ENCODE results near the gene RPL13A.

Gene RPL13A

DNA sequence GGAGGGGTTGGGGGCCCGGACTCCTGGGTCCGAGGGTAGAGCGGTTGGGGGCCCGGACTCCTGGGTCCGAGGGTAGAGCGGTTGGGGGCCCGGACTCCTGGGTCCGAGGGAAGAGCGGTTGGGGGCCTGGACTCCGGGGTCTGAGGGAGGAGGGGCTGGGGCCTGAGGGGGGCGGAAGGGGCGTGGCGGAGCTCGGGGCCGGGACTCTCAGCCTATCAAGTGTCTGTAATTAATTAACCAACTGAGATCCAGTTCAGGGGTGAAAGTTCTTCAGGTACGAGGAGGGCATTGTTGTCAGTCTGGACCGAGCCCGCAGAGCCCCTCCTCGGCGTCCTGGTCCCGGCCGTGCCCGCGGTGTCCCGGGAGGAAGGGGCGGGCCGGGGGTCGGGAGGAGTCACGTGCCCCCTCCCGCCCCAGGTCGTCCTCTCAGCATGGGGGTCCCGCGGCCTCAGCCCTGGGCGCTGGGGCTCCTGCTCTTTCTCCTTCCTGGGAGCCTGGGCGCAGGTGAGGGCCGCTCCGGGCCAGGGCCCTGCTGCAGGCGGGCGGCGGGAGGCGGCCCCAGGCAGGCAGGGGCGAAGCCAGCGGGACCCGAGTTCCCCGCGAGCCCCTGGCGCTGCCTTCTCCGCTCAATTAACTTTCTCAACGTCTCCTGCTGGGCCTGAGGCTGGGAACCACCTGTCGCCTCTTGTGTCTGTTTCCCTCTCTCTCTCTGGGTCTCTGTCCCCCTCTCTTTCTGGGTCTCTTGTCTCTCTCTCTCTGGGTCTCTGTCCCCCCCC lies 25.8 kb downstream of the RPL13A start:
- DNase-seq, result peak in 1 of 2 donors; percentile 38

GRCh38 chr19:49513746-49514118 lies 26.3 kb downstream of the RPL13A start:
- DNase-seq, result no peak

- DNase-seq, result no peak
Measured at GRCh38 chr19:49514151-49514550, 26.7 kb downstream of the RPL13A start.

- DNase-seq, result peak in 1 of 2 donors; percentile 61
Measured at GRCh38 chr19:49515767-49516166, 28.4 kb downstream of the RPL13A start.

- DNase-seq, result no peak
Measured at GRCh38 chr19:49518033-49518432, 30.6 kb downstream of the RPL13A start.

- no peak for DNase-seq
Measured at GRCh38 chr19:49520705-49521319, 33.4 kb downstream of the RPL13A start.

DNA sequence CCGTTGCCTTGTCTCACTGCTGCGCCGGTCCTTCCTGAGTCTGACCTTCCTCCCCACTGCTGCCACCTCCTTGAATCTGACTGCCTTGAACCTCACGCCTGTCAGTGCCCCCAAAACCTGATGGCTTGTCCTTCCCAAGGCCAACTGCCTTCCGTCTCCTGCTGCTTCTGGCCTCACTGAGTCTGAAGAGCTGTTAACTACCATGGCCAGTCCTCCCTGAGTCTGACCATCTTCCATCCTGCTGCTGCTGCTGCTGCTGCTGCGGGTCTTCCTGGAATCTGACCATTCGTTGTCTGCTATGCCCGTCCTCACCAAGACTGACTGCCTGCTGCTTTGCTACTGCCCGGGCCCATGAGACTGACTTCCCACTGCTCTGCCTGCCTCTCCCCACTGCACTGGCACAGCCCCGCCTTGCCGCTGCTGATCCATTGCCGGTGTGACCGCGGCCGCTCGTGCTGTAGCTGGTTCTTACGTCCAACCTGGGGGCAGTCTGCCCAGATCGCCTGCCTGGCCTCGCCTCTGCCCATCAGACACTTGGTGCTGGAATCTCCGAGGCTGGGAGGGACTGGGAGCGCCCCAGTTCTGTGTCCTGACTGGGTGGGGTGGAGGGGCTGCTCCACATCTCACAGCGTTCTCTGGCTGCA lies 37.5 kb downstream of the RPL13A start:
- DNase-seq, result no peak

- no peak for DNase-seq
Measured at GRCh38 chr19:49528211-49528771, 40.9 kb downstream of the RPL13A start.

DNA sequence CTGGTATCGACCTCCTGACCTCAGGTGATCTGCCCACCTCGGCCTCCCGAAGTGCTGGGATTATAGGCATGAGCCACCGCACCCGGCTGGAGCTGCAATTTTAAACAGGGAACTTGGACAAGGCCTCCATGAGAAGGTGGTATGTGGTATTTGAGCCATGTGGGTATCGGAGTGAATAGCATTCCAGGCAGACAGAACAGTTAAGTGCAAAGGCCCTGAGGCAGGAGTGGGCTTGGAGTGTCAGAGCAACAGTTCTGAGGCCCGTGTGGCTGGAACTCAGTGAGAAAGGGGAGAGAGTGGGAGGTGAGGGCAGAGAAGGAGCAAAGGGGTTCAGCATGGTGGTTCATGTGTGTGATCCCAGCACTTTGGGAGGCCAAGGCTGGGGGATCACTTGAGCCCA lies 43.3 kb downstream of the RPL13A start:
- no peak for DNase-seq

- peak; percentile 83 to 85 for DNase-seq
Measured at GRCh38 chr19:49533551-49534488, 46.4 kb downstream of the RPL13A start.

DNA sequence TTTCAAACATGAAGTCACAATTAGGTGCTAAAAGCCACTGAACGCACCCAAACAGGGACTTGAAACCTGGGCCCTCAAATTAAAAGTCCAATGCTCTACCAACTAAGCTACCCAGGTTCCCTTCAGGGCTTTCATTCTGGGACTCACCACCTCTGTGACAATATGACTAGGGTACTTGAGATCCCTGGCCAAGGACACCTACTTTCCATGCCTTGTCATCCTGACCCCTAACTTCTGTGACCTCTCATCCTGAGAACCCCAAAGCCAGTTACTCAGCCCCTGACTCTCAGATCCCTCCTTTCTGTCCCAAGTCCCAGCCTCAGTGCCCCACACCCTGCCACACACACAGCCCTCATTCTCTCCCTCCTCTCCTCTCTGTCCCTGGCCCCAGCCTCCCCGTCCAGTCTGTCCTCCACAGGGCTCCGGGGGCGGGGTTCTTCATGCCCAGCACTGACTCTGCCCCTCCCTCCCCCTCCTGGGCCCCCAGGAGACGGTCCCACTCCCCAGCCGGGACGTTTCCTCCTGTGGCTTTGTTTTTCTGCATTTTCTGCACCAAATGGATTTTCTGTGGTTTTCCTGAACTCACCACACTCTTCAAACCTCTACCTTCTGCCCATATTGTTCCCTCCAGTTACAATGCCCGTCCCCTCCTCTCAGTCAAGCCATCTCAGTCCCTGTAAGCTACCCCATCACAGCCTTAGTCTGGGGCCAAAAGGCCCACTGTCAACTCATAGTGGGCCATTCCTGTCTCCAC lies 47.4 kb downstream of the RPL13A start:
- peak in 1 of 2 donors; percentile 10 for DNase-seq

GRCh38 chr19:49536921-49537462 lies 49.6 kb downstream of the RPL13A start:
- no peak for DNase-seq

DNA sequence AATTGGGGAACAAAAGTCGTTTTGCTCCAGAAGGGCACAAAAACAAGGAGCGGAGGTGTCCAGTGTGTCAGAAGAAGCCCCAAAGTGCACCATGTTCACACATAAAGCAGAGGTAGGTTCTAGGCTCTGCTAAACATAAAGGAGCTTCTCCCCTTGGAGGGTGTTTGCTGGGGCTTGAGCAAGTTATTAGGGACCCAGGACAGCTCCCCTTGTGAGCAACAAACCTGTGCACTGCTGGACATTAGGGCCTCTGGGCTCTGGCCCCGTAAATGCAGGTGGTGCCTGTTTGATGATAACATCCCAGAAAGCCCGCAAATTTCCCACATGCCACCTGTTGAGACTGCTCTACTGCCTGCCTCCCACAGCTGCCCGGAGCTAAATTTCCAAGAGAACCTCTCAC lies 51.2 kb downstream of the RPL13A start:
- DNase-seq, result no peak

- DNase-seq, result no peak
Measured at GRCh38 chr19:49539192-49539952, 52.0 kb downstream of the RPL13A start.
